GM18873 (cell line): ENCODE results near the gene HOXC5.
"Not testable (repeated sequence)": the region's sequence is repeated elsewhere in the genome, so short reads cannot be mapped to it uniquely, and the experiment has no call there.

Source experiments
- ATAC-seq: cut with Tn5 transposase; IDR thresholded peaks from one replicate; pipeline ENCODE4 v1.9.1; 2021; ENCODE audit warnings: mild to moderate bottlenecking, moderate library complexity, moderate number of reproducible peaks; ENCODE audit not compliant: unreplicated experiment, low FRiP score

Gene HOXC5

DNA sequence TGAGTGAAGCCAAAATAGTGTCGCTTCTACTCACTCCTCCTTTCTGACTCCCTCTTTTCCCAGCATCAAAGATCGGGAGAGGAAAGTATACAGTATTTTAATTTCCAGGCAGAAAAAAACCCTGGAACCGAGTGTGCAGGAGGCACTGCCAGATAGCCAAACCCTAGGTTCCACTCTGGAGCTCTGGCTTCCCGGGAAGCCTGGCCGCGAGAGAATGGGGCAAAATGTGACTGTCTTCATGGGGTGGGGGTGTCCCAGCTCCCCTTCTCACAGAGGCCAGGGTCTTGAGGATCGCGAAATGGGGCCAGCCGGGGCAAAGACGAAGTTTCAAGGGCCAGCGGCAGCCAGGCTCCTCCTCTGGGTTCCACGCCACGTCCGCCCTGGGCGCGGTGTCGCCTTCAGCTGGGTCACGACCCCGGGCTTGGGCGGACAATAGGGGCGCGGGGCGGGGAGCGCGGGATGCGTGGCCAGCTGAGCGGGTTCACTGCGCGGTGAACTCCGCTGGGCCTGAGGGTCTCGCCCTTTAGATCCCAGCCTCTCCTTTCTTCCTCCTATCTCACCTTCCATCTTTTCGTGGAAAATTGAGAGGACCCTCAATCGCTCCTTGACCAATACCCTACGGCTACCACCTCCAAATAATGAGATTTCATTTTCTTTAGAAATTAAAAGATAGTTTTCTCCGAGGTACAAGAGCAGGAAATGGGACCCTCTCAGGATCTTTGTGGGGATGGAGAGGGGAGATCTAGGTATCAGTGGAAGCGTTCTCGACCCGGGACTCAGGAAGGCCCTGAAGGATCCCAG lies 27.5 kb downstream of the HOXC5 start:
- no peak for ATAC-seq

DNA sequence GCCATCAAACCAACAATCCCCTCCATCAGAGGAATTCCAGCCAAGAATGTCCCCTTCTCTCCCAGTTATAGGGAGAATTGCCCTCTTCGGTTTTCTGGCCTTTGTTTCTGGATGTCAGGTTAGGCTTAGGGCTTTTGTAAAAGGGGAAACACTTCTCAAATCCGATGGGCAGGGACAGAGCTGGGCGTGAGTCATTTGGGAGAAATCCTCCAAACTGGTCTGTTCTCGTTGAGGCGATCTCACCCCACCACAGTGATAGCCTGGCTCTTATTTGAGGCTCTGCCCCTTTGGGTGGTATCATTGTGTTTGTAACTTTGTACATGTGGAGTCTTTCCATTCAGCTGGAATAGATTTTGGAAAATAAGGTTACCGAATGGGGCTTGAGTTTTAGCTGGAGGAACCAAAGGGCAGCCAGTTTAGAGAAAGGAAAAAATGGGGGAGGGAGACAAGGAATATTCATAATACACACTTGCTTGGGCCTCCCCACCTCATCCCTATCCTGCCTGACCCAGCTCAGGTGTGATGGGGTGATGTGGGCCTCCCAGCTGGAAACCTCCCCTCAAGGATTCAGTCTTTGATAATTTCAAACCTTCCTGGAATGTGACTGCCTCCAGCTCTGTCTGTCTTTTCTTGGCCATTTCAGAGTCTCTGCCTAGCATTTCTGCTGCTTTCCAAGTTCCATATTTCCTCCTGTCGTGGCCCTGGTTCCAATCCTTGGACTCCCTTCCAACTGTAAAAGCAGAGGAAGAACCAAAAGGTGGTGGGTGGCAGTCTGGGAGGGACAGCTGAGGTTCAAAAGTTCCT lies 28.3 kb downstream of the HOXC5 start:
- ATAC-seq, result no peak

DNA sequence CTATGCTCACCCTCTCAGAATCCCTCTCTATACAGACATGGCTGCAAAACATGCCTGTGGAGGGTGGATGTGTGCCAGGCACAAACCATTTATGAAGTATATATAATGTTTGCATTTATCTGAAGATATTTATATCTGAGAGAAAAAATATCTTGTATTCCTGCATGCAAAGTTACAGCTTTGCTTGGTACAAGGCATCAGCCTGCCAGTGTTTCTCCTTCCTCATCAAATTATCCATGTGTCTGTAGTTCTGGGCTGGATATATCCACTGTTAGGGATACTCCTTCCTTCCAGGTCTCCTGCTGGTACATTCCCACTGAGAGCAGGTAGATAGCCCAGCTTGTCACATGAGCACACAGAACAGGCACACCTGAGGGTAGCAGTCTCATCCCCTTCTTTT lies 32.8 kb downstream of the HOXC5 start:
- ATAC-seq, result no peak

DNA sequence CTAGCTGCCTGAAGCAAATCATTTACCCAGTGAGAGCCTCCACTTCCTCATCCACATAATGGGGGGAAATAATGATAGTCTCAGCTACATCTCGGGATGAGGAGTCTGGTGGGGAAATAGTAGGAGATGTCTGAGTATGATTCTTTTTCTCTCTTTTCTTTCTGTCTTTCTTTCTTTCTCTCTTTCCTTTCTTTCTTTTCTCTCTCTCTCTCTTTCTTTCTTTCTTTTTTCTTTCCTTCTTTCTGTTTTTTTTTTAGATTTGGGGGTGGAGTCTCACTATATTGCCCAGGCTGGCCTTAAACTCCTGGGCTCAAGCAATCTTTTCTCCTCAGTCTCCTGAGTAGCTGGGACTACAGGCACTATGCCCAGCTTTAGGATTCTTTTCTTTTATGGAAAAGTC lies 33.6 kb downstream of the HOXC5 start:
- ATAC-seq, result no peak

DNA sequence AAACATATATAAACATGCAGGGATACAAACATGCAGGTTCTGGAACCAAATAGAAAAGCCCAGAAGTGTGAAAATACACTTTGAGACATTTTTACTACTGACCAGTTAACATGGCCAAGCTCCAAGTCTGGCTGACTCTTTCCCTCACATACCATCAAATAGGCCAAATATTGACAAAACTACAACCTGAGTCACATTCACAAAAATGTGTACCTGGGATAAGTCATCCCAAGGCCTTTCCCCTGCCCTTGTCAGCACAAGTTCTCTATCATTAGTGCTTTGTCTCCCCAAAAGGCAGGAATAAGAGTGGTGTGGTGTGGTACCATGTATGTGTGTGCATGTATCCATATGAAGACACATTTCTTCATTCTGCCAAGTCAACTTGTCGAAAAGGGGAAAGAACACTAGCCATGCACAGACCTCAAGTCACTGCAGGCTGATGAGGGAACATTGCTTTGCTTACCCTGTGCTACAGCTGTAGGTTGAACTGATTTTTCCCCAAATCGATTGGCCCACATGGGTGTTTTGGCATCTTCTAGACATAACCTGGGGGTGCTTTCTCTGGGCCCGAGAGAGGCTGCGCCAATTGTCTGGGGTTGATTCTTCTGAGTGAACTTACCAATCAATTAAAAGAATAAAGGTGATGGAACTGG lies 35.7 kb downstream of the HOXC5 start:
- no peak for ATAC-seq

DNA sequence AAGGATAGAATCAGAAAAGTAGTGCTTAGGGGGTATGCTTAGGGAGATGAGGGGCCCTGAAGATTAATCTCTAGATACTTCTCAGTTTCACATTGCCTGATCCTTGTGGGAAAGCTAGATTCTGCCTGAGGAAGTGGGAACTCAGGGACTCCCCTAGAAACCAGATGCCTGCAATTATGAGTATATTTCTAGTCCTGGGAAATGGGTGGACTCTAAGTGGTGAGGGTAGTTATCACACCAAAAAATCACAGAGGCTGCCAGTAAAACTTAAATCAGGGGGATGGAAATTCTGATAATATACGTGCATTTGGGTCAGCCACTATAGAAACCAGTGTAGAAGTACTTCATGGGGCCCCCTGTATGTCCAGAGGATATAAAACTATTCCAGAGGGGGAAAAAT lies 39.1 kb downstream of the HOXC5 start:
- ATAC-seq, result no peak

DNA sequence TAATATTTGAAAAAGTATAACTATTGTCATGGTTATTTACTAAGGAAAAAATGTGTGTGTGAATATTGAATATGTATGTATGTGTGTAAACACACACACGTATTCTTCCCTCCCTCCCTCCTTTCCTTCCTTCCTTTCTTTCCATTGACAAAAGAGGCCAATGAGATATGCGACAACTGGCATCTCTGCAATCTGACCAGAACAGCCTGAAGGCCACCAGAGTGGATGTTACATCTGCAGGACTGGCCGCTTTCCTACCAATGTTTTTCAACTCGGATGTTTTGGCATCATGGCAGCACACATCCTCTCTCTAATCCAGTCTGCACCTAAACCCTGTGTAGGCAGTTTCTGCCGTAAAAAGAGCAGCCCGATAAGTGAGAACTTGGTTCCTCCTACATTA lies 41.5 kb downstream of the HOXC5 start:
- no peak for ATAC-seq

DNA sequence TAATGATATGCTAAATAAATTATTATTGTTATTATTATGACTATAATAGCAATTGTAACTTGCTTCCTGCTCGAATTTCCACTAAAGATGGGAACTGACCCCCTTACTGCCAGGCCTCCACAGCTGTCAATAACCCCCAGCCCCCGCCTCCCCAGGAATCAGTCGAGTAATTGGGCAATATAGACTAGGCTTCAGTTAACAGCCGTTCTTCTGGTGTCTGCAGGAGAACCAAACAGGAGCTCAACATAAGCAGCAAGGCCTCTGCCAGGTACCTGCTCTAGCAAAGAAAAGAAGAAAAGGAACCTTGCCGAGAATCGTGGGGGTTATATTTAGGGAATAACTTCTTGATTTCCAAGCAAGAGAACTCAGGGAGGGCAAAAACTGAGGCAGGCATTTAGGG lies 42.6 kb downstream of the HOXC5 start:
- no peak for ATAC-seq

DNA sequence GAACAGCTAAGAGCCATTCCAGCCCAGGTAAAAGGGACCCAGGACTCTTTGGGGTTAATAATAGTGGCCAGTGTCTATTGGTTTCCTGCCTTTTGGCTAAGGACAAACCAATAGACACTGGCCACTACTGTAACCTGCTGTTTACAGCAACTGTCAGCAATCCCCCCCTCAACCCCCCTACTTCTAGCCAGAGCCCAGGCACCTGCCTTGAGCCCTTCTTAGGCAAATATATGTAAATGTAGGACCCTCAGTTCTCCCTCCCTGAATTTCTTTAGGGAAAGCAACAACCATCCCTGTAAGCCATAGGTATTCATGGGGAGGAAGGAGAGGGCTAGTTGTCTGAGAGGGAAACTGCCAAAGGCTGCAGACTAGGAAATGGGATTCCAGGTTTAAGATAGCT lies 43.1 kb downstream of the HOXC5 start:
- no peak for ATAC-seq

DNA sequence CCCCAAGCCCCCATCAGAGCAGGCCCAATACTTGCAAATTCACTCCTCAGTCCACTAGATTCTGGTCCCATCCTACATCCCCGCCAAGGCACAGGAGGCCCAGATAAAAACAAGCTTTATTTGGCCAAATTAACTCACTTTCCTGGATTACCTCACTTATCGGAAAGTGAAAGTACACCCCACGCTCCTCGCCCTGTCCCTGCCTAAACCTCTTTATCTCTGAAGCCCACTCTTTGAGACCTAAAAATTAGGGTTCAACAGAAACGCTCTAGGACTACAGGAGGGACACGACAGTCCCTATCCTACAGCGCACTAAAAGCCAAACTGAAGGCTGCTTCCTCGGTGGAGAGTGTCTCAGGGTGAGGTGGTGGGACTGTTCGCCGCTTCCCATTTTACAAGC lies 45.0 kb downstream of the HOXC5 start:
- not testable (repeated sequence) for ATAC-seq

DNA sequence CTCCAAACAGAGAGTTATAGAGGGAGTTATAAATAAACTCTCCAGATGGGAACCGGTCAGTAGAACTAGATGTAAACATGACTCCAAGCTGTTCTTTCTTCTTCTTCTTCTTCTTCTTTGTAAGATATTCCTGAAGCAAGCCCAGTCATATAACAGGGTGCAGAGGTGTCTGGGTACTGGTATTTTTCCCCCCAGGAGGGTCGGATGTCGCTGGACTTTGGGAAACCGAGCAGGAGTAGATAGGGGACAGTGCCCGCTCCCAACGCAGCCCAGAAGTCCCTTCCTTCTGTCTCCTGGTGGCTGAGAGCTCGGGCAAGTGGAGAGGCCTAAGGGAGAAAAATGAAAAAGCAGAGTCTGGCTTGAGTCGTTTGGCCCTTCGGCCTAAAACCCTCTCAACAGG lies 46.3 kb downstream of the HOXC5 start:
- not testable (repeated sequence) for ATAC-seq

DNA sequence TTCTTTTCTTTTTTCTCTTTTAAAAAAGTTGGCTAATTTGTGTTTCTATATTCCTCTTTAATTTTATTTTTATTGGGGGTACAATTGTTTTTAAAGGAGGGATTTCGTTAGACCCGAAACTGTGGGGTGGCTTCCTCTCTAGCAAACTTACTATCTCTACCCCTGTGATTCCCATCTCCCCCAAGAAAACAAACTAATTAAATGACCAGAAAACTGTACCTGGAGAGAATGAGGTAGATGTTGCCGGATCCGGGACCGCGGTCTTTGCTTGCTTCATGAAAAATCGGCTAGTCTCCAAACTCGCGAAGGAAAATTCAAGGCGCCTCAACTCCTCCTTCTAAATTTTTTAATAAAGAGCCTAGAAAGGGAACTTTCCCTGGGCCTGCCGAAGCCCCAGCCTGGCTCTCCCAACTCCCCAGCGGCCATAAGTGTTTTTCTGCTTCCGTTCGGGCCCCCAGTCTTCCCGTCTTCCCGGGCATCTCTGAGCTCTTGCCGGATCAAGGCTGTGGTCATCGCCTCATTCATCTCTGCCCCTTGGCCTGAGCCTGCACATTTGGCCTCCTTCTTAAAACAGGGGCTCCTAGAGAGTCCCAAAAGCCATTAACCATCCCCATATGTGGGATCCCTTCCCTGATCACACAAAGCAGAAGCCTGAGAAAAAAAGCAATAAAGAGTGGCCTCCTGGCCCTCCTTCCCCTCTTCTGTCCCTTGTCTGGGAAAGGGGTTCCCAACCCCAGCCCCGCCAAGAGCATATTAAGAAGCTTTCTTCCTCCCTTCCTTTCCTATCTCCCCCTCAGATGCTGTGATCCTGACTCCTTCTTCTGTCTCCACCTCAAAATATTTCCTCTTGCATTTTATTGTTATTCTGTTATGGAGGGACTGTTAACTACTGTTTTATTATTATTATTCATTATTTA lies 47.4 kb downstream of the HOXC5 start:
- ATAC-seq, result not testable (repeated sequence)

DNA sequence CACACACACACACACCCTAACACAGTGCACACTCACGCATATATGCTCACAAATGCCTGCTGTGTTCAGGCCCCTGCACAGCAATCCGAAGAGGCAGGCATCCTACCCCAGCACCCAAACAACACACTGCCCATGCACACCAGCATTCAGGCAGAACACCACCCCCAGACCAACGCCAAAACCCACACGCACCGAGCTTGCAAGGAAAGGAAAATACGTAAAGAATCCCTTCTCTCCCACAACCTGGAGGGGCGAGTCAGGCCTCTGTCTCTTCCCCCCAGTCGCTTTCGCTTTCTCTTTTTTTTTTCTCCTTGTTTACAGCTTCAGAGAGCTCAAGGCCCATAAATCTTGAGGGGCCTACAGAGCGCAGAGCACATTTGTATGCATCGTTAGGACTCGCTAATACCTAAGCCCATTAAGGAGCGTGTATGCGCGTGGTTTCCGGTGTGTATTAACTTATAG lies 48.2 kb downstream of the HOXC5 start:
- not testable (repeated sequence) for ATAC-seq

DNA sequence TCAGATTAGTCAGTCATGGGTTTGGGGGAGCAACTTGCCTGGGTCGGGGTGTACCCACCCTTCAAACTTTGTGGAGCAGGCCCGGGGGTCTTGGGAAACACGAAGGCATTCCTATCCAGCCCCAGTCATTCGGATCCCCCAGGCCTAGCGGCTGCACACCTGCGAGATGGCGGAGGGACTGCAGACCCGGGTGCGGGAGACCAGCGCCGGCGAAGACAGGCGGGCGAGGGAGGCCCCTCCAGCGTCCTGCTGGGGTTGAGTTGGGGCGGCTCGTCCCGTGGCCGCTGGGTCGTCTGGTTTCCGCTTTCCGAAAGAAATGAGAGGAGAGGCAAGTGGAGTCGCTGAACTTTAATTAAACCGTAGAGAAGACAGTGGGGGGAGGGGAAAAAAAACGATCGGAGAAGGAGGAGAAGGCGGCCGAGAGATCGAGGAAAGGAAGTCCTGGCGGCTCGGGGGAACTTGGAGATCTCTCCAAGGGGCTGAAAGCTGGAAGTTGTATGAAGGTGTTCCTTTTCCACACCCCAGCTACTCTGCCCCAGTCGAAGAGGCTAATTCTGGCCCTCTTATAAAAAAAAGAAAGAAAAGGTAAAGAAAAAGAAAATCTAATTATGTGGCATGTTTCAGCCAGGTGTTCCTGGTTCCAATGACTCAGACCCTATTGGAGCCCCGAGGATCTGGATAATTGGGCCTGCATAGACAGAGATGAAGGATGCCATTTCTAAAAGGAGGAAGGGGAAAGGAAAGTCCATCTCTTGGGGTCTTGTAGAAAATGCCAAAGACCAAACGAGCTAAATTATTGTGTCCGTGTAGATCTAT lies 48.9 kb downstream of the HOXC5 start:
- ATAC-seq, result not testable (repeated sequence)

DNA sequence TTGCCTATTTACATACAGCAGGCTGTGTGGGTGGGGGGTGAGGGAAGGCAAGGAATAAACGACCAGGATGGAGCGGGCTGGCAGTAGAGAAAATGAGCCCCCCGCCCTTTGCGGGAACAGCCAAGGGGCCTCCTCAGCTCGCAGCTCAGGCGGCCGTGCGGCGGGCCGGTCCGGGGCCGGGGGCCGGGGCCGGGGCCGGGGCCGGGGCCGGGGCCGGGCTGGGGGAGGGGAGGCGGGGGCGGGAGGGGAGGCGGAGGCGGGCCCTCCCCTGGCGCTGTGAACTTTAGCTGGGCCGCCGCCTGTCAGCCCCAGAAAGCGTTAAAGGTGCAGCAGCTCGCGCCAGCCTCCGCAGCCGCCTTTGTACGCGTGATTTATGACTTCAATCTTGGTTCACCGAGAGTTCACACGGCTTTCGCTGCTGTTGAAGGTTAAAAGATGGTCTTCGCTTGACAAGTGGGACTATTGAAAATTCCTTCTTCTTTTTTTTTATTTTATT lies 49.6 kb downstream of the HOXC5 start:
- ATAC-seq, result no peak
